ENCODE results near the gene RIPOR2.
"Not testable (repeated sequence)": the region's sequence is repeated elsewhere in the genome, so short reads cannot be mapped to it uniquely, and the experiment has no call there.

The RIPOR2 gene

DNA sequence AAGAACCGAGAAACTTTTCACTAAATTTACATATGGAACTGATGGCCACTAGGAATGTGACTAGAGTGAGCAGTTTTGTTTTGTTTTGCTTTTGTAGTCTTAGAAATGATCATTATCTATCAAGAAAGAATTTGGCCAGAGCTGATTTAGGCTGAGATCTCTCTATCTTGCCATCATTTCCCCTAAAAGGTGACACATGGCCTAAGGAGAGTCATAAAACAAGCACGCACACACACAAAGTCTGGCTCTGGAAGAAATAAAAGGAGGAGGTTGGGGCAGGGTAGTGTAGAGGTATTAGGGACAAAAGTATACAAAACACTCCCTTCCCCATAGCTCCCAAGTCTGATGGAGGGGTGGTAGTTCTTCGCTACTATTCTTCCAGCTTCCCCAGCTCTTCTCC, 56.4 kb downstream of the RIPOR2 start:
- CTCF ChIA-PET: interaction anchor here (1.5 to 1.9 kb wide), 3 partner anchors 9 to 191 kb away, joined by 4 to 8 read pairs (median 5); no protein-coding TSS in a partner anchor

GRCh38 chr6:24877747-24878146, 58.0 kb downstream of the RIPOR2 start:
- POLR2A ChIA-PET; CTCF ChIA-PET; H3K4me3 ChIP-seq (ENCODE audit: low read depth, low read length); DNase-seq (ENCODE audit: low read depth, low spot score): not testable (repeated sequence)

More for the DNA sequence above, 56.4 kb downstream of the RIPOR2 start:
- no peak overlapping the region for H3K4me3 ChIP-seq (ENCODE audit: low read depth, low read length)
- TF ChIP-seq, protein P1, sequence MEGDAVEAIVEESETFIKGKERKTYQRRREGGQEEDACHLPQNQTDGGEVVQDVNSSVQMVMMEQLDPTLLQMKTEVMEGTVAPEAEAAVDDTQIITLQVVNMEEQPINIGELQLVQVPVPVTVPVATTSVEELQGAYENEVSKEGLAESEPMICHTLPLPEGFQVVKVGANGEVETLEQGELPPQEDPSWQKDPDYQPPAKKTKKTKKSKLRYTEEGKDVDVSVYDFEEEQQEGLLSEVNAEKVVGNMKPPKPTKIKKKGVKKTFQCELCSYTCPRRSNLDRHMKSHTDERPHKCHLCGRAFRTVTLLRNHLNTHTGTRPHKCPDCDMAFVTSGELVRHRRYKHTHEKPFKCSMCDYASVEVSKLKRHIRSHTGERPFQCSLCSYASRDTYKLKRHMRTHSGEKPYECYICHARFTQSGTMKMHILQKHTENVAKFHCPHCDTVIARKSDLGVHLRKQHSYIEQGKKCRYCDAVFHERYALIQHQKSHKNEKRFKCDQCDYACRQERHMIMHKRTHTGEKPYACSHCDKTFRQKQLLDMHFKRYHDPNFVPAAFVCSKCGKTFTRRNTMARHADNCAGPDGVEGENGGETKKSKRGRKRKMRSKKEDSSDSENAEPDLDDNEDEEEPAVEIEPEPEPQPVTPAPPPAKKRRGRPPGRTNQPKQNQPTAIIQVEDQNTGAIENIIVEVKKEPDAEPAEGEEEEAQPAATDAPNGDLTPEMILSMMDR (IDR thresholded peaks at IDR 0.05; ENCODE audit: insufficient read depth, low read length, missing control alignments): no peak
- no peak for DNase-seq (ENCODE audit: low read depth, low spot score)
- POLR2A ChIA-PET: no interaction called here

- TF ChIP-seq, protein P1 (IDR thresholded peaks at IDR 0.05; ENCODE audit: insufficient read depth, low read length, missing control alignments): no peak
- no peak for DNase-seq (ENCODE audit: low read depth, low spot score)
- POLR2A ChIA-PET: no interaction called here
- CTCF ChIA-PET: interaction anchor here (1.2 kb wide), 1 partner anchor 177 kb away, joined by 3 read pairs; no protein-coding TSS in a partner anchor
- H3K4me3 ChIP-seq (ENCODE audit: low read depth, low read length): no peak overlapping the region
Measured at GRCh38 chr6:24876499-24877465, 59.0 kb downstream of the RIPOR2 start.

DNA sequence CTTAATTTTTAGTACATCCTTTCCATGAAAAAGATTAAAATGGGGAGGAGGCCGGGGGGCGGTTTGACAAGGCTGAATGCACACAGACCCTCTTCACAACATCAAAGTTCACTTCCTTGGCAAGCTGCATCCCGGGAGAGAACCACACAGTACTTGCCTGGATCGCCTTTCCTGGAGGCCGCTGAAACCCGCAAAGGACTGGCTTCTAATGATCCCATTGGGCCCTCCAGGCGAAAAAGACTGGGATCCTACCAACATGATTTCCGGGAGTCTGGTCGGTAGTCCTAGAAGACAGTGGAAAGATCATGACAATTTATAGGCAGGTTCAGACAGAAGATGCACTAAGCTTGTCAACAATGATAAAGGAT, 60.2 kb downstream of the RIPOR2 start:
- ChIA-PET POLR2A (no interaction called here), CTCF (no interaction called here)
- TF ChIP-seq, protein P1 (IDR thresholded peaks at IDR 0.05; ENCODE audit: insufficient read depth, low read length, missing control alignments): no peak
- no peak for DNase-seq (ENCODE audit: low read depth, low spot score)
- no peak overlapping the region for H3K4me3 ChIP-seq (ENCODE audit: low read depth, low read length)

- ChIA-PET POLR2A (no interaction called here), CTCF (interaction anchor here (1.3 to 1.6 kb wide), 2 partner anchors 19 to 196 kb away, joined by 6 to 10 read pairs; no protein-coding TSS in a partner anchor)
- no peak overlapping the region for H3K4me3 ChIP-seq (ENCODE audit: low read depth, low read length)
- TF ChIP-seq, protein P1 (IDR thresholded peaks at IDR 0.05; ENCODE audit: insufficient read depth, low read length, missing control alignments): no peak
- DNase-seq (ENCODE audit: low read depth, low spot score): no peak
Measured at GRCh38 chr6:24874776-24875533, 60.8 kb downstream of the RIPOR2 start.

DNA sequence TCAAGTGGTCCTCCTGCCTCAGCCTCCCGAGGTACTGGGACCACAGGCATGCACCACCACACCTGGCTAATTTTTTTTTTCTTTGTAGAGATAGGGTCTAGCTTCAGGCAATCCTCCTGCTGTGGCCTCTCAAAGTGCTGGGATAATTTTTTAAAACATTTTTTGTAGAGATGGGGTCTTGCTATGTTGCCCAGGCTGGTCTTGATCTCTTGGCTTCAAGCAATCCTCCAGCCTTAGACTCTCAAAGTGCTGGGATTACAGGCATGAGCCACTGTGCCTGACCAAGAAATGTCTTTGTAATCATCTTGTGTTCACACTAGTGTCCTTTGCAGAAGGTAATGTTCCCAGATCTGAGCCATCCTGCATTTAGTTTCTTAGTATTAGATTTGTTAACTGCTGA, 61.6 kb downstream of the RIPOR2 start:
- no peak overlapping the region for H3K4me3 ChIP-seq (ENCODE audit: low read depth, low read length)
- POLR2A ChIA-PET: no interaction called here
- no peak for DNase-seq (ENCODE audit: low read depth, low spot score)
- CTCF ChIA-PET: interaction anchor here (0.9 to 1.6 kb wide), 3 partner anchors 9 to 197 kb away, joined by 3 to 10 read pairs (median 6); no protein-coding TSS in a partner anchor
- TF ChIP-seq, protein P1 (IDR thresholded peaks at IDR 0.05; ENCODE audit: insufficient read depth, low read length, missing control alignments): no peak

All from AG04449 (cell line).